Stimulated activated CD4-positive, alpha-beta T cell treated with anti-CD3 and anti-CD28 coated beads, Interleukin-12 subunit alpha, Interleukin-12 subunit beta, amount 100 ng/mL, for 24 hours (primary cell): ENCODE results near the gene RABAC1.

Experiments
- DNase-seq, 2 experiments: peaks; one replicate each; pipeline ENCODE4 v3.0.0-alpha.2; 2020; ENCODE audit warnings: low read depth in 2 of 2

The RABAC1 gene

DNA sequence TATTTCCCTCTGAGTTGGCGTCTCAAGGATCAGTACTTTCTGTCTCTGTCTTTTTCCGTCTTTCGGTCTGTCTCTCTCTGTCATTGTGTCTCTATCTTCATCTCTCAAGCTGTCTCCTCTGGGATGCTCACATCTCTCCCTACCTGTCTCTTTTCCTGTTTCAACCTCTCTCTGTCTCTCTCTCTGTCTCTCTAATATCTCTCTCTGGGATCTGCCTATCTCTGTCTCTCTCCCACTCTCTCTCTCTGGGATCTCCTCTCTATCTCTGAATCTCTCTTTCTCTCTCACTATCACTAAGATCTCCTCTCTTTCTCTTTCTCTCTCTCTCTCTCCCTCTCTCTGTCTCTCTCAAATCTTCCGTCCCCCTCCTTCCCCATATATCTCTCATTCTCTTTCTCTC is 30.9 kb upstream of the RABAC1 start:
- no peak for DNase-seq

DNA sequence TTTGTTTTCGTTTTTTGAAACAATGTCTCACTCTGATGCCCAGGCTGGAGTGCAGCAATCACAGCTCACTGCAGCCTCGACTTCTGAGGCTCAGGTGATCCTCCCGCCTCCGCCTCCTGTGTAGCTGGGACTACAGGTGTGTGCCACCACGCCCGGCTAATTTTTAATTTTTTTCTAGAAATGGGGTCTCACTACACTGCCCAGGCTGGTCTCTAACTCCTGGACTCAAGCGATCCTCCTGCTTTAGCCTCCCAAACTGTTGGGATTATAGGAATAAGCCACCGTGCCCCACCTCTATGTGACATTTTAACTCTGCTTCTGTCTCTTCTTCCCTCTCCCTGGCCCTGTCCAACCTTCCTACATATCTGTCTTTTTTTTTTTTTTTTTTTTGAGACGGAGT is 29.8 kb upstream of the RABAC1 start:
- no peak for DNase-seq

DNA sequence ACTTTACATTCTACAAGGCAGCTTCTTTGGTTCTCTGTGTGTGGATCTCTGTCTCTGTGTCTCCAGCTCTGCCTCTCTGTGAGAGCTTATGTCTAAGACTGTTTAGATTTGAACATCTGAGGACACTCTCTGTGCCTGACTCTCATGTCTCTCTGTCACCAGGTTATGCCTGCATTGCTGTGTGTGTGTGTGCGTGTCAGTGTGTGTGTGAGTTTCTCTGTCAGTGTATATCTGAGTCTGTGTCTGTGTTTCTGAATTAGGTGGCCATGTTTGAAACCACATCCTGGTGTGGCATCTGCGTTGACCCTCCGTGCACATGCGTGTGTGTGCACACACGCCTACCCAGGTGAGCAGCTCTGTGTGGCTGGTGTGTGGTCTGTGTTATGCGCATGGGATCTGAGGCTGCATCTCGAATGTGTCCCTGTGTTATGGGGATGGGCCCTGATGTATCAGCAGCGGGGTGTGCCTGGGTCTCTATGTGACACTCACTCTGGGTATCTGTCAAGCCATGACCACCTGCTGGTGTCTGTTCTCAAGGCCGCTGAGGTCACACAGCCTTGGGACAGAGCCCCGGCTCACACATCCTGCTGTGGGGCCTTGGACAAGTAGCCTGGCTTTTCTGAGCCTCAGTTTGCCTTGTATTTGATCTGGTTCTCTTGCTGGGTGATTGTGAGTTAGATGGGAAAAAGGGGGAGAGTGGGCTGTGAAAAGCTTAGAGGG is 28.2 kb upstream of the RABAC1 start:
- no peak for DNase-seq

DNA sequence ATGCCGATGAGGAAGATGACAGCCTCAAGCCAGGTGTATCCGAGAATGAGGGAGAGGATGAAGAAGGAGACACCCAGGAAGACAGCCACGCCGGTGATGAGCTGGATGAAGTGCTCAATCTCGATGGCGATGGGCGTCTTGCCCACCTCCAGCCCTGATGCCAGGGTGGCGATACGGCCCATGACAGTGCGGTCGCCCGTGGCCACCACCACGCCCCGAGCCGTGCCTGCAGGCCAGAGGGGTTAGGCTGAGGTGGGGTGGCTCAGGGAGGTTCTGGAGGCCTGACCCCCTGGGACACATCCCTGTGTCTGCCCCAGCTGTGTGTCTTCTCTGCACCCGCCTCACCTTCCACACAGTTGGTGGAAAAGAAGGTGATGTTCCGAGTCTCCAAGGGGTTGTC is 25.8 kb upstream of the RABAC1 start:
- no peak for DNase-seq

DNA sequence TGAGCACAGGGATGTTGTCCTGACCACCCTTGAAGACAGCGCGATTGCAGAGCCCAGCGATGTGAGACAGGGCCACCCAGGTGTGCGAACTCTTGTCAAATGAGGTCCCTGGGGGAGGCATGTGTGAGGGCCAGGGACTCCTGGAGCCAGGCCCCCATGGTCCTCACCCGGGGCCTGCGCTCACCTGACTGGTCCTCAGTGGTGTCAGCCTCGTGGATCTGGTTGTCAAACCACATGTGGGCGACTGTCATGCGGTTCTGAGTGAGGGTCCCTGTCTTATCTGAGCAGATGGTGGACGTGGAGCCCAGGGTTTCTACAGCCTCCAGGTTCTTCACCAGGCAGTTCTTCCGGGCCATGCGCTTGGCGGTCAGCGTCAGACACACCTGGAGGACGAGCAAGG is 22.6 kb upstream of the RABAC1 start:
- DNase-seq: no peak

DNA sequence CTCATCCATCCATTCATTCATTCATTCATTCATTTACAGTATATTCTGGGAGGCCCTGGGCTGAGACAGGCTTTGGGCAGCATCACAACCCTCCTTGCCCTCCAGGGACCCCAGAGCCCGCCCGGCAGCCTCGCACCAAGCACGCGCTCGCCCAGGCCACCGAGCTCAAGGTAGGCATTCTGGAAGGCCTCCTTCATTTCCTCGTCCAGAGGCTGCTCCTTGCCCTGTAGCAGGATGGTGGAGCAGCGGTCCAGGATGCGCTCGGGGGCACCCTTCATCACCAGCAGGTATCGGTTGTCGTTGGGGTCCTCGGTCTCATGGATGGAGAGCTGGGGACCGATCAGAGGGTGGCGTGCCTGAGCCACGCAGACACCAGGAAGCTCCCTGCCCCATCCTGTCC is 19.3 kb upstream of the RABAC1 start:
- no peak for DNase-seq

DNA sequence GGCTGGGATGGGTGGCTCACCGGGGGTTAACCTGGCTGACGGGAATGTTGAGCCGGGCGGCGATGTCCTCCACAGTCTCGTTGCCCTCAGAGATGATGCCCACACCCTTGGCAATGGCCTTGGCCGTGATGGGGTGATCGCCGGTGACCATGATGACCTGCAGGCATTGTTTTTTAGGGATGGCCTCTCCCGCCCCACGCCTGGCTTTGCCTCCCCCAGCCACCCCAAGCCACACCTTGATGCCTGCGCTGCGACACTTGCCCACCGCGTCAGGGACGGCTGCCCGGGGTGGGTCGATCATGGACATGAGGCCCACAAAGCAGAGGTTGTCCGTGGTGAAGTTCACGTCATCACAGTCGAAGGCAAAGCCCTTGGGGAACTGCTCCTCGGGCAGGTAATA is 18.8 kb upstream of the RABAC1 start:
- DNase-seq: no peak

DNA sequence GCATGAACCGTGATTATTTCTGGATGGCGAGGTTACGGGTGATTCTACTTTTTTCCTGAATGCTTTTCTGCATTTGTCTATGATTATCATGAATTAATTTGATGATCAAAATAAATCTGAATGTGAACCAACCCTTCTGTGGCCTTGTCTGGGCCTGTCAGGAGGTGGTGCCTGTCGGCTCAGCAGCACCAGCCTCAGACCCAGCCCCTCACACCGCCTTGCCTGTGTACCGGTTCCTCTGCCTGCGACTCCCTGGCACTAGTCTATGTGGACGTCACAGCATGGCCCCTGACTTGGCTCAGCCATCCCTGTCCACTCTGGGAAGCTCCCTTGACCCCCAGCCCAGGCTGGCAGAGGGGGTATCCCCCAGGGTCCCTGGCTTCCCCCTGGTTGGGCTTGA is 15.5 kb upstream of the RABAC1 start:
- no peak for DNase-seq

DNA sequence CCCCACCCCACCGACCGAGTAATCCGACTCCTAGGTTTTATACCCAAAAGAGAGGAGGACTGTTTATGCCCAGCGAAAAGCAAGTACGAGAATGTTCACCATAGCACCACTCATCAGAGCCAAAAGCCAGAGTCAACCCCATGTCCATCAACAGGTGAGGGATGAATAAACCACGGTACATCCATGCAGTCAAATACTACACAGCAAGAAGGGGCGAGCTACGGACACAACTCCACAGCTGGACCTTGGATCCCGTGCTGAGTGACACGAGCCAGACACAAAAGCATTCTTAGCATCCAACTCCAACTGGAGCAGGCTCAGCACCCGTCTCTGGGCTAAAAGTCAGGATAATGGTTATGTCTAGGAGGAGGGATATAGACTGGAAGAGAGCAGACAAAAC is 12.2 kb upstream of the RABAC1 start:
- DNase-seq: no peak

DNA sequence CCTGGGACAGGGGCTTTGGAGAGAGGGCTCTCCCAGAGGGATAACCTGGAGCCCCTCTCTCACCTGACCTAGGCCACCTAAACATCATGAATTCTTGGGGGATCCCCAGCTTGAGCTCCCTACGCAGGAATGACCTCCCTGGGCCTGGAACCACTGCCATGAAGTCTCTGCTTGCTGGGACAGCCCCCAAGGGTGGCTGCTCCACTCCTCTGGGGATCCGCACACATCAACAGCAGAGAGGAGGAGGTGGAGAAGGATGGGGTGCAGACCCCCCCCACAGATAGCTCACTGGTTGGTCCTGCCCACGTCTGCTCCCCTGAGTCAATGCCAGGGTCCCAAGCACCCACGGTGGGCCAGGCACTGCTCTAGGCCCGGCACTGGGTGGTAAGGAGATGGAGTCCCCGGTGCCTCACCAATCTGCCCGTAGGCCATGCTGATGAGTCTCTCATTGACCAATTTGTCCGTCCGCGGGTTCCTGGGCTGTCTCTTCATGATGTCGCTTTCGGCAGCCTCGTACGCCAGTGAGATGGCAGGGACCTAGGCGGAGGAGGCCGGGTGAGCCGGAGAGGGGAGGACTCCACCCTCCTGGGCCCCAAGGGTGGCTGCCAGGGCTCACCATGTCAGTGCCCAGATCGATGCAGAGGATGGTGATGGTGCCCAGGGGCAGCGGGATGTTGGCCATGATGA is 10.8 kb upstream of the RABAC1 start:
- no peak for DNase-seq

DNA sequence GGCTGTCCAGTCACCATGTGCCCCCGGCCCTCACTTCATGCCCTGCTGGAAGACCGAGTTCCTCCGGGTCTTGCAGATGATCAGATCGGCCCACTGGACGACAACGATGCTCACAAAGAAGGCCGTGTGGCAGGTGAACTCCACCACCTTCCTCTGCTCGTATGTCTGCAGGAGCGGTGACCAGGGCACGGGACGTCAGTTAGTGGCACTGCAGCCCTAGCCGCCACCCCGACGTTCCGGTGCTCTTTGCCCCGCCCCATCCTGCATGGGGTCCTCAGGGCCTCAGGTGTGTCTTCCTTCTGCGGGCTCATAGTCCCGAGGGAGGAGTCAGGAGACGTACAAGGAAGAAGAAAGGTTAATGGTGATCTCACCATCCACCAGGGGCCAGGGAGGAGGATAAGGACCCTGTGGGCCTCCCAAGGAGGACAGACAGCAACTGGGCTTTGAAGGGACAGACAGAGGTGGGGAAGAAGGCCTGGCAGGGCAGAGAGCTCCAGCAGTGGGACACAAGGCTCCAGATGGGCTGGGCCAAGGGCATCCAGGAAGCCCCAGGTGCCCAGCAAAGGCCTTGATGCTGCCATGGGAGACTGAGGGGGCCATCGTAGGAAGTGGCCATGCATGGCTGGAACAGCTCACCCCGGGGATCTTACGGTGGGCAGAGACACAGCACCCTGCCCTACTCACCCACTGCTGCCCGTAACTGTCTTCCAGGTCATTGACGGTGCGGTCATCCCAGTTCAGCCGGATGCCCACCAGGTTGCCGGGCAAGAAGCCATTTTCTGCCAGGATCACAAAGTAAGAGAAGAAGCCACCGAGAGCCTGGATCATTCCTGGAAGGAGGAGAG is 9.9 kb upstream of the RABAC1 start:
- no peak for DNase-seq

DNA sequence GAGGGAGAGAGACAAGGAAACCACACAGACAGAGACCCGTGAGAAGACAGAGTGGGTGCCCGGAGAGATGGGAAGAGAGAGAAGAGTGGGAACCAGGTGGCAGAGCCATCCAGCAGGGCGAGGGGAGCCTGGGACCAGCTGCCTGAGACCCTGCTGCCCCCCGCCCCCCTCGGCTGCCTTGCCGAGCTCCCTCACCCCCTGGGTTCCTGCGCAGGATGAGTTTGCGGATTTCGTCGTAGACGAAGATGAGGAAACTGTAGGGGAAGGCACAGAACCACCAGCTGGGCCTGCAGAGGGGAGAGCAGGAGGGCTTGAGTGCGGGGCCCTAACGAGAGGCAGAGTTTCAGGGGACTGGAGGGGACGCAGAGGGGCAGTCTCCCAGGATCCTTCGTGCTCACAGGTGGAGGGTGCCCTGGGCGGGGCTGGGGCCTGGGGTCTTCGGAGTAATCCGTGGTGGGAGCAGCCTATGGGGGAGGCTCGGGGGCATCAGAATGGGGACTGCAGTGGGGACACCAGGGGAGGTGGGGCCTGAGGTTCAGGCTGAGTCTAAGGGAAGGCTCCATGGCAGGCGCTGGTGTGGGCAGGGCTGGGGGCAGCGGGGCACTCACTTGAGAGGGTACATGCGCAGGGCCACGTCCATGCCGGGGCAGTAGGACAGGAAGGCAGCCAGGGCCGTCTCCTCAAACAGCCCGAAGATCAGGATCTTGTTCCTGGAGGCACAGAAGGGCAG is 8.1 kb upstream of the RABAC1 start:
- no peak for DNase-seq

DNA sequence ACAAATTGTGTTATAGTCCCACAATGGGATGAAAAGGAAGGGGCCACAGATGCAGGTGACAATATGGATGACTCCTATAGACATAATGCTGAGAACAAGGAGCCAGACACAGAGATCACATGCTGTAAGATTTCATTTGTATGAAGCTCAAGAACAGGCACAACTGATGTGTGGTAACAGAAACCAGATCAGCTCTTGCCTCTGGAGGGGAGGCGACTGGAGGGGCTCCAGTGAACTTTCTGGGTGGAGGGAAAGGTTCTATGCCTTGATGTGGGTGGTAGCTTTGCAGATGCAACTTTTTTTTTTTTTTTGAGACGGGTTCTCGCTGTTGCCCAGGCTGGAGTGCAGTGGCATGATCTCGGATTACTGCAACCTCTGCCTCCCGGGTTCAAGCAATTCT is 6.0 kb upstream of the RABAC1 start:
- DNase-seq: no peak

DNA sequence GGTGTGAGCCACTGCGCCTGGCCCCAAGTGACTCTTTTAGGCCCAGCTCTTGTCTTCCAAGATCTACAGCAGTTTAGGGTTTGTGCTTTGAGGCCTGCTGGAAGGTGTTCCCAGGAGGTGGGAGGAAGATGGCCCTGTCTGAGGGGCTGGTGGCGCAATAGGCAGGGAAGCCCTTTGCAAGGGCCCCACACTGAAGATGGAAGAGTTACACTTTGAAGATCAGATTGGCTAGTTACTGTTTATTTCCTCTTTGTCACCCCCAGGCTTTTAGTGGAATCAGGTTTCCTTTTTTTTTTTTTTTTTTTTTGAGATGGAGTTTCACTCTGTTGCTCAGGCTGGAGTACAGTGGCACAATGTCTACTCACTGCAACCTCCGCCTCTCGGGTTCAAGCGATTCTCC is 1.9 kb upstream of the RABAC1 start:
- DNase-seq: no peak

DNA sequence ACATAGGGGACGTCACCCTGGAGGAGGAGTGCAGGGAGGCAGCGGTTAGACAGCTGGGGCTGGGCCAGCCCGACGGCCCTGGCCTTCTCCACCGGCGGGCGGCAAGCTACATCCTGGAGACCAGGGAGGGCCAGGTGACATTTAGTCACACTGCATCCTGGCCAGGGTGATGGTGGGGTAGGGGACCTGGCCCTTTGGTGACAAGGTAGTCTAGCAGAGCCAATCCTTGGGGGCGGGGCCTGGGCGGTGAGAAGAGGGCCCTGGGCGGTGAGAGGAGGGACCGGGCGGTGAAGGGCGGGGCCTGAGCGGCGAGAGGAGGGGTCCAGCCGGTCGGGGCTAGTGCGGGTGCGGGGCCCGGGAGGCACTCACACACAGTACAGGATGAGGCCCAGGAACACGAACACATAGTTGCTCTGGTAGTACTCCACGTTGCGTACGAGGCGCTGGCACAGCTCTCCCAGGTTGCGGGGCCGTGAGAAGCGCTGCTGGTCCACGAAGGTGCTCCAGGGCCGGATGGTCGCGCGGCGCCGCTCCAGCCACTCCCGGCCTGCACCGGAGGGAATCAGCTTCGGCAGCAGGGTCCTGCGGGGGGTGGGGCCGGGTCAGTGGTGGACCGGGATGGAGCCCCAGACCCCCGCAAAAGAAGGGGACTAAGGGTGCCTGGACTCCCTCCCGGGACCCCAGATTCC is 610 bp downstream of the RABAC1 start:
- peak; percentile 63 to 86 for DNase-seq

DNA sequence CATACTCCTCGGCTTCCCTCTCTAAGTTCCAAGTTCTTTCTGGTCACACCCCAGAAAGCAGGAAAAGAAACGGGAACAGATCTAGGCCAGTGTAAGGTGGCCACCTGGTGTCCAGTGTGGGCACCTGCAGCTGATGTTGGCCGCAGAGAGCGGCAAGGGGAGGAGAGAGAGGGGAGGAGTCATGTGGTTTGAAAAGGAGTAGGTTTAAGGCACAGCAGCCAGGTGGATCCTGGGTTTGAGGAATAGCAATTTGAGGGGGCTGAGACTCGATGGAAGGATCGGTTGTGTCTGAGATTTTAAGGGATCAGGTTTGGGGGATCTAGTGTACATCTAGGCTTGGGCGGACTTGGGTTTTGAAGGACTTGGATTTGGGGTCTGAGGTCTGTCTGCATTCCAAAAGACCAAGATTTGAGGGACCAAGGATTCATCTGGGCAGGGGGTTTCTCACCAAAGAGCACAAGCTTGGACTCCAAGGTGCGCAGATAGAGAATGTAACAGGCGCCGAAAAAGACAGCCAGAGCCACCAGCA is 1.2 kb downstream of the RABAC1 start:
- no peak for DNase-seq

DNA sequence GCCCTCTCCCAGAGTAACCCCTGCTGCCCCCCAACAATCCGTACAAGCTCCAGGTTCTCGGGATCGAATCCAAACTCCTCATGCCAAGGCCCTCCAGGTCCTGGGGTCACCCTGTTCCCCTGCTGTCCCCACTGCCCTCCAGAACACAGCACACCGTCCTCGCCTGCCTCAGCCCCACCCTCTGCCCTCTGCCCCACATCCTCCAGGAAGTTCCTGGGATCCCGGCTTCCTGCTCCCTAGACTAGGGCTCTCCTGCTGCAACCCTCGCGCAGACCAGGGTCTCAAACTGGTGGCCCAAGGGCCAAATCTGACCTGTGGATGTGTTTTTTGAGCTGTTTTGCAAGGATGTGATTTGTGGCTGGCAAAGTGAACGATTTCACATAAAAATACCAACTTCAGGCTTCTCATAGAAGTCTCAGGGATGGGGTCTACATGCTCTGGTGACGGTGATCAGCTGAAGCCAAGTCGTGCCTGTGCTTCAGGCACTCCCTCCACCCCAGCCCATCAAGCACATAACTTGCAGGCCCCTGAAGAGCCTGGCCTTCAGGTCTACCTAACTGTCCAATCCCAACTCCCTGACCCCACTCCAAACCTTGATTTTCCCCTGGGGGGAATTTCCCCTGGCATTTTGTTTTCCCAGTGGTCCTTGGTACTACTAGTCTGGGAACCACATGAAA is 1.8 kb downstream of the RABAC1 start:
- DNase-seq: no peak

DNA sequence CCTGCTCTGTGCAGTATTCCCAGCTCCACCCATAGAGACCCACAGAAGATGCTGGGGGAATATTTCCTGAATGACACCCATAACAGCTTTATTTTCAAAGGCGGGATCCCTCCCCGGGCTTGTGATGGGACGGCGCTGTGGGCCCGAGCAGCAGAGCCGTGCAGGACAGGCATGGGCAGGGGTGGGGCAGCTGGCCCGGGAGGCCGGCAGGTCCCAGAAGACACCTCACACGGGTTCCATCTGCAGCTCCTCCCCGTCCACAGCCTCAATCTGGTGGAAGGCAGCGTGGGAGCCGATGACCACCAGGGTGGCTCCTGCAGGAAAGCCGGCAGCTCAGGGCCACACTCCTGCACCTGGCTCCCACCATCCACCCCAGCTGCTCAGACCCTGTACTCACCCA is 2.5 kb downstream of the RABAC1 start:
- no peak for DNase-seq

DNA sequence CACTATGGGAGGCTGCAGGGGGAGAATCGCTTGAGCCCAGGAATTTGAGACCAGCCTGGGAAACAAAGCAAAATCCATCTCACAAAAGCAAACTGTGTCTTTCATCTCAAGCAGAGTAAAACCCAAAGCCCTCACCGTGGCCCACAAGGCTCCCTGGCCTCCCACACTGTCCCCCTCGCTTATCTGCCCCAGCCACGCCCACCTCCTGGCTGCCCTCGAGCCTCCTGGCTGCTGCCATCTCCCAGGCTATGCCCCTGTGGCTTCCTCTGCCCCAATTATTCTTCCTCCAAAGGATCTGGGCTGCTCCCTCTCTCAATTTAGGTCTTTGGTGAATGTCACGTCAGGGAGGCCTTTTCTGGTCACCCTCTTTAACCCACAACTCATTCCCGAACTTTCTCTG is 3.6 kb downstream of the RABAC1 start:
- DNase-seq: no peak

DNA sequence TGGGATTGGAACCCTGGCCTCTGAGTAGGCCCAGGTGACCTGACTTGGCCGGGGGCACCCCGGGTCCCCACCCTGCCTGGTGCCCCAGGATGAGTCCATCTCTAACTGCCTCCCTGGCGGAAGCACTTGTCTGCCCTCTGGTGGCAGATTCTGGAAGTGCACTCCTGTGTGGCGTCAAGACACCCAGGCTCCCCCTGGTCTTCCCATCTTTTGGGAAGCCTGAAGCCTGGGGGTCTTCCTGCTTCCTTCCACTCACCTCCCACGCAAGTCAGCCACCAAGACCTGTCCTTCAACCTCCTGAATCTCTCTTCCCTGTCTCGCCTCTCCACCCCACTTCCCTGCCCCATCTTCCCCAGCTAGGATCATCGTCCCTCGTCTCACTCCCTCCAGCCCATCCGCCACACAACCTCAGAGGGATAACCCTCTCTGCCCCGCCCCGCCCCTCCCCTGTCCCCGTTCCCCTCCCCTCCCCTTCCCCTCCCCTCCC is 7.4 kb downstream of the RABAC1 start:
- peak; percentile 71 to 92 for DNase-seq

DNA sequence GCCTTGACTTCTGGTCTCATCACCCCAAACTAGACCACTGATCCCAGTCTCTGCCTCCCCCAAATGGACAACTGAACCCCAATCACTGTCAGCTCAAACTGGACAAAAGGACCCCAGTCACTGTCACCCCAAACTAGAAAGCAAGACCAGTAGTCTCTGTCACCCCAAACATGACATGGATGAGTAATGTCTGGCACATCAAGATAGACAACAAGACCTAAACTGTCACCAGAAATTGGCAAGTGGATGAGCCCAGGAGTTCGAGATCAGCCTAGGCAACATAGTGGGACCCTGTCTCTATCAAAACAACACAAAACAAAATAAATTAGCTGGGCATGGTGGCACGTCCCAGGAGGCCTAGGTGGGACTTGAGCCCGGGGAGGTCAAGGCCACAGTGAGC is 12.0 kb downstream of the RABAC1 start:
- DNase-seq: no peak
